HL-60 (cell line): Measurements from ENCODE around the gene SPHKAP.

ENCODE experiments used
- CTCF ChIP-seq: IDR thresholded peaks from one replicate; pipeline ENCODE4 v1.5.1; 2011; ENCODE audit warnings: low read length, control low read depth, inconsistent platforms; ENCODE audit not compliant: insufficient read depth
- GABPA ChIP-seq: IDR thresholded peaks from 2 replicates; pipeline ENCODE4 v1.6.1; 2012; ENCODE audit warnings: low read depth
- POLR2AphosphoS5 ChIP-seq: IDR thresholded peaks from 2 replicates; pipeline ENCODE4 v1.6.1; 2012; ENCODE audit warnings: low read depth
- REST ChIP-seq: IDR thresholded peaks from 2 replicates; pipeline ENCODE4 v1.6.1; 2012; ENCODE audit warnings: low read depth; ENCODE audit not compliant: insufficient replicate concordance
- SPI1 ChIP-seq: IDR thresholded peaks from 2 replicates; pipeline ENCODE4 v1.6.1; 2012; ENCODE audit warnings: low read depth, mild to moderate bottlenecking, borderline replicate concordance

- TF ChIP-seq CTCF, result no peak
- no peak for TF ChIP-seq GABPA
- TF ChIP-seq POLR2AphosphoS5, result no peak
- TF ChIP-seq SPI1, result no peak
- TF ChIP-seq REST, result no peak
These were observed 114.2 kb downstream of the SPHKAP start for GRCh38 chr2:228067309-228067708.
